IPS-15b (cell line): ENCODE results near the gene UPP1.

Source experiments
- H3K27me3 ChIP-seq: one replicate; pipeline ENCODE4 v1.6.1; 2013; ENCODE audit warnings: low read length; ENCODE audit not compliant: control insufficient read depth, insufficient read depth
- H3K36me3 ChIP-seq: one replicate; pipeline ENCODE4 v1.6.1; 2013; ENCODE audit warnings: low read length; ENCODE audit not compliant: control insufficient read depth, insufficient read depth
- H3K4me1 ChIP-seq: one replicate; pipeline ENCODE4 v1.6.1; 2013; ENCODE audit warnings: mild to moderate bottlenecking, low read length; ENCODE audit not compliant: control insufficient read depth, insufficient read depth
- H3K4me3 ChIP-seq: one replicate; pipeline ENCODE4 v1.5.1; 2013; ENCODE audit warnings: low read depth, low read length
- H3K9ac ChIP-seq: one replicate; pipeline ENCODE4 v1.6.1; 2013; ENCODE audit warnings: low read depth, mild to moderate bottlenecking, low read length
- H3K9me3 ChIP-seq: one replicate; pipeline ENCODE4 v1.6.1; 2013; ENCODE audit warnings: mild to moderate bottlenecking, low read length; ENCODE audit not compliant: control insufficient read depth, insufficient read depth

Gene UPP1

GRCh38 chr7:48089046-48090003 is at the start of gene UPP1:
TSS of gene UPP1 (plus strand) at chr7:48089265. CDS start at chr7:48094784, 5,519 bp downstream.
- Histone ChIP-seq H3K27me3 (no peaks in the 10 kb centered on the region), H3K4me3 (peak within 1 kb of the TSS; percentile 89), H3K36me3 (peaks cover 28% of the 10 kb centered on the region), H3K9ac (peak within 1 kb of the TSS; percentile 79), H3K9me3 (no peaks in the 10 kb centered on the region), H3K4me1 (peaks cover 18% of the 10 kb centered on the region)

GRCh38 chr7:48040944-48041652 is 48.0 kb upstream of the UPP1 start:
- H3K36me3 ChIP-seq, result no peaks in the 10 kb centered on the region
- H3K4me1 ChIP-seq, result peaks cover 19% of the 10 kb centered on the region
- H3K27me3 ChIP-seq, result peaks cover 13% of the 10 kb centered on the region
- no peak overlapping the region for H3K9ac ChIP-seq
- H3K9me3 ChIP-seq, result no peaks in the 10 kb centered on the region
- H3K4me3 ChIP-seq, result no peak overlapping the region

DNA sequence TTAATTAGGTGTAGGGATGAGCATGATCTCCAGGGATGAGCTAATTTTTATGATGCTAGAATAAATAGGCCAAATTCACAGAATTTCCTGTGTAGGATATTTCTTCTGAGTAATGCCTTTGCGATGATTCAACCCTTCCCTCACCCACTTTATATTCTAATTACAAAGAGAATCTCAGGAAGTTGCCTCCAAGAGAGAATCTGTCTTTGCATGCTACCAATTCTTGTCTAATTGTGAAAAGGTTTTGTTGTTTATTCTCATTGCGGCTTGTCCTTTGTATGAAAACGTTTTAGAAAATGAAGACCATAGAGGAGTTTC is 47.5 kb upstream of the UPP1 start:
- Histone ChIP-seq H3K27me3 (peaks cover 8% of the 10 kb centered on the region), H3K4me3 (no peak overlapping the region), H3K36me3 (no peaks in the 10 kb centered on the region), H3K9me3 (no peaks in the 10 kb centered on the region), H3K4me1 (peaks cover 19% of the 10 kb centered on the region), H3K9ac (no peak overlapping the region)

GRCh38 chr7:48042216-48042615 is 46.8 kb upstream of the UPP1 start:
- Histone ChIP-seq H3K9me3 (no peaks in the 10 kb centered on the region), H3K4me1 (peaks cover 19% of the 10 kb centered on the region), H3K9ac (no peak overlapping the region), H3K4me3 (no peak overlapping the region), H3K36me3 (no peaks in the 10 kb centered on the region), H3K27me3 (peaks cover 2% of the 10 kb centered on the region)

- H3K9ac ChIP-seq, result no peak overlapping the region
- H3K9me3 ChIP-seq, result no peaks in the 10 kb centered on the region
- no peak overlapping the region for H3K4me3 ChIP-seq
- no peaks in the 10 kb centered on the region for H3K27me3 ChIP-seq
- no peaks in the 10 kb centered on the region for H3K36me3 ChIP-seq
- H3K4me1 ChIP-seq, result peaks cover 19% of the 10 kb centered on the region
Observed at GRCh38 chr7:48042636-48043035, 46.4 kb upstream of the UPP1 start.

GRCh38 chr7:48045195-48045765 is 43.8 kb upstream of the UPP1 start:
- Histone ChIP-seq H3K4me3 (no peak overlapping the region), H3K9ac (no peak overlapping the region), H3K36me3 (no peaks in the 10 kb centered on the region), H3K27me3 (no peaks in the 10 kb centered on the region), H3K9me3 (no peaks in the 10 kb centered on the region), H3K4me1 (peaks cover 5% of the 10 kb centered on the region)

DNA sequence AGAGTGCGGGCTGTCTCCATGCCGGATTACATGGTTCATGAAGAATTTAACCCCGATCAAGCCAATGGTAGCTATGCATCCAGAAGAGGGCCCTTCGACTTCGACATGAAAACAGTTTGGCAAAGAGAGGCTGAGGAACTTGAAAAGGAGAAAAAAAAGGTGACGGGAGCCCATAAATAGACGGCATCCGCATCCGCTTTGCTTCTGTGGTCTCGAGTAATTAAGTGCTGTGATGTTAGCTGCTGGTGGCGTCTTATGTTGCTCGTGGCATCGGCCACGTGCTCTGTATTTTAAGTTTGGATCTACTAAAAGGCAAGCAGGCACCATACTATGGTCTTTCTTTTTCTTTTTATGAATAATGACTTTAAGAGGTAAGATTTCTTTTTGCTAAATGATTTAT is 42.6 kb upstream of the UPP1 start:
- H3K36me3 ChIP-seq, result no peaks in the 10 kb centered on the region
- H3K9me3 ChIP-seq, result no peaks in the 10 kb centered on the region
- no peaks in the 10 kb centered on the region for H3K27me3 ChIP-seq
- no peak overlapping the region for H3K4me3 ChIP-seq
- no peak overlapping the region for H3K9ac ChIP-seq
- peaks cover 5% of the 10 kb centered on the region for H3K4me1 ChIP-seq

- Histone ChIP-seq H3K9me3 (no peaks in the 10 kb centered on the region), H3K9ac (no peak overlapping the region), H3K36me3 (no peaks in the 10 kb centered on the region), H3K27me3 (no peaks in the 10 kb centered on the region), H3K4me3 (no peak overlapping the region), H3K4me1 (no peaks in the 10 kb centered on the region)
Observed at GRCh38 chr7:48048113-48048512, 41.0 kb upstream of the UPP1 start.

DNA sequence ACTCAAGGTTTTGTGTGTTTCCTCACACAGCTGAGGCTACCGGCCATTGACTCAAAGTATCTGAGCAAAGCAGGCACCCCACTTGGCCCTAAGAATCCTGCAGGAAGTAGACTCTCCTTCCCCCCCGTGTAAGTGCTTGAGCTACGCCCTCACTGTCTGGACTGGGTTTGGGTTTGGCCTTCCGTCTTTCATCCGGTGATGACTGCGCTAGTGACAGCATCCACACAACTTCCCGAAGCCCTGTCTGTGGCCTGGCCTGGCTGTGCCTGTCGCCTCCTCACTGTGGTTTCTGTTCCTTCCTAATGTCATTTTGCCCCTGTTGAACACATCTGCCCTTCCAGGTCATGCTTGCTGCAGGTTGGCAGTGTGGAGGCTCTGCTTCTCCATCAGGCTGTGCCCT is 39.2 kb upstream of the UPP1 start:
- no peaks in the 10 kb centered on the region for H3K27me3 ChIP-seq
- no peaks in the 10 kb centered on the region for H3K4me1 ChIP-seq
- no peaks in the 10 kb centered on the region for H3K36me3 ChIP-seq
- no peaks in the 10 kb centered on the region for H3K9me3 ChIP-seq
- no peak overlapping the region for H3K9ac ChIP-seq
- no peak overlapping the region for H3K4me3 ChIP-seq

DNA sequence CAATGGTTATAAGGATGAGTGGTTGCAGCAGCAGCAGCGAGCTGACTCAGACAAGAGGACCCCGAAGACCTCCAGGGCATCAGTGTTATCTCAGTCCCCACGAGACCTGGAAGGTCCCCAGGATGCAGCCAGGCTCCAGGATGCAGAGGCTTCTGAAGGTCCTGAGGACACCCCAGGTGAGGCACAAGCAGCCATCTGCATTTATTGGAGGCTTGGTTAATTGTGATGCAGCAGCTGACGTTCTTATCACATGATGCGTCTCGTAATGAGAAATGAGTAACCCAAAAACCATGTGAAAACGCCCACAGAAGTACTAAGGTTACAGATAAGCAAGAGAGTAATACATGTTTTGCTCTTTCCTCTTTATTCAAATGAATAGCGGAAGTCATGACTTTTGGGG is 36.3 kb upstream of the UPP1 start:
- H3K4me1 ChIP-seq, result no peaks in the 10 kb centered on the region
- no peak overlapping the region for H3K9ac ChIP-seq

GRCh38 chr7:48053736-48054135 is 35.3 kb upstream of the UPP1 start:
- H3K4me3 ChIP-seq, result no peak overlapping the region
- H3K36me3 ChIP-seq, result no peaks in the 10 kb centered on the region
- no peaks in the 10 kb centered on the region for H3K4me1 ChIP-seq
- no peaks in the 10 kb centered on the region for H3K27me3 ChIP-seq
- H3K9ac ChIP-seq, result no peak overlapping the region
- no peaks in the 10 kb centered on the region for H3K9me3 ChIP-seq

More for the DNA sequence above, 36.3 kb upstream of the UPP1 start:
- no peaks in the 10 kb centered on the region for H3K9me3 ChIP-seq
- H3K4me3 ChIP-seq, result no peak overlapping the region
- H3K36me3 ChIP-seq, result no peaks in the 10 kb centered on the region
- H3K27me3 ChIP-seq, result no peaks in the 10 kb centered on the region
